Parathyroid adenoma (tissue), 2 donors: ENCODE measurements around the gene IL27RA.

Experiments used
- H2AFZ ChIP-seq: fragments of 300-600 bp; sonication (generic); one replicate; pipeline ENCODE4 v1.7.0; 2017; ENCODE audit warnings: antibody characterized with exemption, mild to moderate bottlenecking
- H3K27ac ChIP-seq: fragments of 300-600 bp; sonication (generic); one replicate; pipeline ENCODE4 v1.7.0; 2017
- H3K27me3 ChIP-seq: fragments of 300-600 bp; sonication (generic); one replicate; pipeline ENCODE4 v1.7.0; 2017; ENCODE audit warnings: low read length; ENCODE audit not compliant: control insufficient read depth, insufficient read depth
- H3K36me3 ChIP-seq: fragments of 300-600 bp; sonication (generic); one replicate; pipeline ENCODE4 v1.7.0; 2017; ENCODE audit warnings: low read length; ENCODE audit not compliant: control insufficient read depth, insufficient read depth
- H3K4me1 ChIP-seq: fragments of 300-600 bp; sonication (generic); one replicate; pipeline ENCODE4 v1.7.0; 2017; ENCODE audit warnings: control low read depth
- H3K4me2 ChIP-seq: fragments of 300-600 bp; sonication (generic); one replicate; pipeline ENCODE4 v1.7.0; 2017; ENCODE audit warnings: low read length
- H3K4me3 ChIP-seq: fragments of 300-600 bp; sonication (generic); one replicate; pipeline ENCODE4 v1.7.0; 2017; ENCODE audit warnings: low read depth, low read length
- H3K79me2 ChIP-seq: fragments of 300-600 bp; sonication (generic); one replicate; pipeline ENCODE4 v1.7.0; 2017; ENCODE audit warnings: control low read depth
- H3K9ac ChIP-seq: fragments of 300-600 bp; sonication (generic); one replicate; pipeline ENCODE4 v1.7.0; 2017; ENCODE audit warnings: mild to moderate bottlenecking
- H3K9me3 ChIP-seq: fragments of 300-600 bp; sonication (generic); one replicate; pipeline ENCODE4 v1.7.0; 2017; ENCODE audit warnings: low read length; ENCODE audit not compliant: control insufficient read depth
- TF ChIP-seq, protein P1 (sequence below): fragments of 300-600 bp; sonication (generic); IDR thresholded peaks from one replicate; pipeline ENCODE4 v1.7.0; 2017; ENCODE audit warnings: antibody characterized with exemption, mild to moderate bottlenecking
- donor health status: primary hyperparathyroidism.

Gene IL27RA

GRCh38 chr19:14093117-14093823 lies 61.7 kb downstream of the IL27RA start:
- H3K36me3 ChIP-seq, result no peaks in the 10 kb centered on the region
- H3K9ac ChIP-seq, result no peak overlapping the region
- no peaks in the 10 kb centered on the region for H3K9me3 ChIP-seq
- no peaks in the 10 kb centered on the region for H3K27me3 ChIP-seq
- no peak overlapping the region for H2AFZ ChIP-seq
- TF ChIP-seq, protein P1, sequence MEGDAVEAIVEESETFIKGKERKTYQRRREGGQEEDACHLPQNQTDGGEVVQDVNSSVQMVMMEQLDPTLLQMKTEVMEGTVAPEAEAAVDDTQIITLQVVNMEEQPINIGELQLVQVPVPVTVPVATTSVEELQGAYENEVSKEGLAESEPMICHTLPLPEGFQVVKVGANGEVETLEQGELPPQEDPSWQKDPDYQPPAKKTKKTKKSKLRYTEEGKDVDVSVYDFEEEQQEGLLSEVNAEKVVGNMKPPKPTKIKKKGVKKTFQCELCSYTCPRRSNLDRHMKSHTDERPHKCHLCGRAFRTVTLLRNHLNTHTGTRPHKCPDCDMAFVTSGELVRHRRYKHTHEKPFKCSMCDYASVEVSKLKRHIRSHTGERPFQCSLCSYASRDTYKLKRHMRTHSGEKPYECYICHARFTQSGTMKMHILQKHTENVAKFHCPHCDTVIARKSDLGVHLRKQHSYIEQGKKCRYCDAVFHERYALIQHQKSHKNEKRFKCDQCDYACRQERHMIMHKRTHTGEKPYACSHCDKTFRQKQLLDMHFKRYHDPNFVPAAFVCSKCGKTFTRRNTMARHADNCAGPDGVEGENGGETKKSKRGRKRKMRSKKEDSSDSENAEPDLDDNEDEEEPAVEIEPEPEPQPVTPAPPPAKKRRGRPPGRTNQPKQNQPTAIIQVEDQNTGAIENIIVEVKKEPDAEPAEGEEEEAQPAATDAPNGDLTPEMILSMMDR, result no peak
- H3K27ac ChIP-seq, result no peak overlapping the region
- H3K4me3 ChIP-seq, result no peak overlapping the region
- H3K79me2 ChIP-seq, result no peaks in the 10 kb centered on the region
- peaks cover 5% of the 10 kb centered on the region for H3K4me1 ChIP-seq
- no peak overlapping the region for H3K4me2 ChIP-seq

GRCh38 chr19:14094854-14095253 lies 63.3 kb downstream of the IL27RA start:
- Histone ChIP-seq H3K79me2 (no peaks in the 10 kb centered on the region), H3K4me2 (no peak overlapping the region), H3K27me3 (no peaks in the 10 kb centered on the region), H3K36me3 (no peaks in the 10 kb centered on the region), H3K9ac (no peak overlapping the region), H3K9me3 (no peaks in the 10 kb centered on the region), H2AFZ (no peak overlapping the region), H3K4me1 (peaks cover 5% of the 10 kb centered on the region), H3K27ac (no peak overlapping the region), H3K4me3 (no peak overlapping the region)
- TF ChIP-seq, protein P1, result no peak

DNA sequence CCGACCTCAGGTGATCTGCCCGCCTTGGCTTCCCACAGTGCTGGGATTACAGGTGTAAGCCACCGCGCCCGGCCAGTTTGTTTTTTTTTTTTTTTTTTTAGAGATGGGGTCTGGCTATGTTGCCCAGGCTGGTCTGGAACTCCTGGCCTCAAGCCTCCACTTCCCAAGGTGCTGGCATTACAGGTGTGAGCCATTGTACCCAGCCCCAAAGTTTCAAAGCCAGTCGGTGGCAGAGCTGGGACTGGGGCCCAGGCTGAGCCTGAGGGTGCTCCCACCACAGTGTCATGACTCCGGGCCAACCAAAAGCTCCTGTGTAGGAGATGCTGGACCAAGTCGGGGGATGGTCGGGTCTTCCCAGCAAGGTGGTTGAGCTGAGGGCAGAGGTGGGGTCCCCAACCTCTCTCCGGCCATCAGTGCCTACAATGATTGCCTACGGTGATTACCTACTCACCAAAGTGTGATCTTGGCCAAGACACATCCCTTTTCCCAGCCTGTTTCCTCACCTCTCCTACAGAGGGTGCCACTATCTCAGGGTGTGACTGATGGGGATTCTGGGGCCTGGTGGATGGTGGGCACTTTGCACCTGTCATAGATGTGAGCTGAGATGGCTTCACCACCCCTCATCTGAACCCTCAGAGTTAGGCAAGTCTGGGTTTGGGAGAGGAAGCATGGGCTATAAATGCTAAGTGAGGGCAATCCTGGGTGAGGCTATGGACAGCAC lies 64.9 kb downstream of the IL27RA start:
- Histone ChIP-seq H3K4me1 (peaks cover 5% of the 10 kb centered on the region), H3K9me3 (no peaks in the 10 kb centered on the region), H3K27ac (no peak overlapping the region), H3K79me2 (no peaks in the 10 kb centered on the region), H3K27me3 (no peaks in the 10 kb centered on the region), H3K4me3 (no peak overlapping the region), H3K36me3 (no peaks in the 10 kb centered on the region), H3K4me2 (no peak overlapping the region), H2AFZ (no peak overlapping the region), H3K9ac (no peak overlapping the region)
- TF ChIP-seq, protein P1, result no peak

GRCh38 chr19:14097532-14098151 lies 66.1 kb downstream of the IL27RA start:
- Histone ChIP-seq H3K4me1 (no peaks in the 10 kb centered on the region), H3K9me3 (no peaks in the 10 kb centered on the region), H3K36me3 (no peaks in the 10 kb centered on the region), H3K4me2 (no peak overlapping the region), H3K79me2 (no peaks in the 10 kb centered on the region), H2AFZ (no peak overlapping the region), H3K4me3 (no peak overlapping the region), H3K27ac (no peak overlapping the region), H3K9ac (no peak overlapping the region), H3K27me3 (no peaks in the 10 kb centered on the region)
- TF ChIP-seq, protein P1, result peak; percentile 22
